ENCODE results near the gene TMEM115.

Gene TMEM115

GRCh38 chr3:50340448-50341329, 18.6 kb downstream of the TMEM115 start, which contains the start of gene RASSF1:
Gene RASSF1, minus strand, starts transcription at chr3:50340836. Its CDS starts 31 bp downstream, at chr3:50340805.
- TF ChIP-seq CTCF (IDR thresholded peaks at IDR 0.05; ENCODE audit: control insufficient read depth, insufficient read depth, low read depth, low read length, missing control alignments) = no peak
- DNase-seq (ENCODE audit: low read depth) = no peak
- peak within 1 kb of the TSS; percentile 61 for H3K4me3 ChIP-seq (ENCODE audit: control insufficient read depth, low read depth, low read length)

DNA sequence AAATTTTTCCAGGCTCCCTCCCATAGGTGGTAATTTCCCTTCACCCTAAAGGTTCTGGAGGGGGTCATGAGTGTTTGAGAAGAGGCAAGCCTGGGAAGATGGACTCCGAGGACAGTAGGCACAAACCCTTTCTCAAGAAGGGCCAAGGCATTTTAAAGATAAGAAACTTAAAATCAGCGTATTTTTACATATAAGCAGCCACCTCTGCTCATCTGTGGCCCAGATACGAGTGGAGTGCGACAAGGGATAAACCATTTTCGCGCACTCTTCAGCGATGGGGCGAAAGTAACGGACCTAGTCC, 19.2 kb downstream of the TMEM115 start:
- TF ChIP-seq CTCF (IDR thresholded peaks at IDR 0.05; ENCODE audit: control insufficient read depth, insufficient read depth, low read depth, low read length, missing control alignments) = no peak
- H3K4me3 ChIP-seq (ENCODE audit: control insufficient read depth, low read depth, low read length) = peak overlapping the region; percentile 61
- no peak for DNase-seq (ENCODE audit: low read depth)

- no peak for TF ChIP-seq CTCF (IDR thresholded peaks at IDR 0.05; ENCODE audit: control insufficient read depth, insufficient read depth, low read depth, low read length, missing control alignments)
- peak overlapping the region; percentile 61 for H3K4me3 ChIP-seq (ENCODE audit: control insufficient read depth, low read depth, low read length)
- no peak for DNase-seq (ENCODE audit: low read depth)
Observed at GRCh38 chr3:50339485-50340146, 19.7 kb downstream of the TMEM115 start.

- no peak for DNase-seq (ENCODE audit: low read depth)
- no peak for TF ChIP-seq CTCF (IDR thresholded peaks at IDR 0.05; ENCODE audit: control insufficient read depth, insufficient read depth, low read depth, low read length, missing control alignments)
- no peak overlapping the region; the same call in 1 of the 2 replicates for H3K4me3 ChIP-seq (ENCODE audit: control insufficient read depth, low read depth, low read length)
Observed at GRCh38 chr3:50338965-50339364, 20.4 kb downstream of the TMEM115 start.

DNA sequence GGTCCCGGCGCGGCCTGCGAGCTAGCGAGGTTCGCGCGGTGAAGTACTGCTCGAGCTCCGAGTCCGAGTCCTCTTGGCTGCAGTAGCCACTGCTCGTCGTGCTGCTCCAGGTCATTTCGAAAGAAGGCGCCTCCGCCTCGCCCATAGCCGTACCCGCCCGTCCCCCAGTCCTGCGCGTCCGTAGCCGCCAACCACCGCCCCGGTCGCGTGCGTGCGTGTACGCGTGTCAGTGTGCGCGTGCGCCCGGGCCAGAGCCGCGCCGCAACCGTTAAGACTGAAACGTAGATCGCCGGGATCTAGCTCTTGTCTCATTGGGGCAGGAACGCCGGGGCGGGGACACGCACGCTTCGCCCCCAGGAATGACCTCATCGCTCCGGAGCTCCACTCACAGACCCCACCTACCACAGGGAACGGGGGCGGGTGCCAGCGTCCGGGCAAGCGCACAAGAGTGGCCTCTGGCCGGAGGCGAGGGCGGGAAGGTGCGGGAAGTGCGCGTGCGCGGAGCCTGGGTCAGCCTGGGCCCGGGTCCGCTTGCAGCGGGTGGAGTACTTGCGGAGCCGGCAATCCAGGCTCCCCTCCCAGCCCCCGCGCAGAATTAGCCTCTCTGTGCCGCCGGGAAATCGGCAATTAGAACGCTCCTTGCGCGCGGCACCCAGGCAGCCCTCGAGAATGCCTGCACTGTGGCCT, 22.0 kb downstream of the TMEM115 start:
- DNase-seq (ENCODE audit: low read depth) = peak; percentile 98
- no peak for TF ChIP-seq CTCF (IDR thresholded peaks at IDR 0.05; ENCODE audit: control insufficient read depth, insufficient read depth, low read depth, low read length, missing control alignments)
- H3K4me3 ChIP-seq (ENCODE audit: control insufficient read depth, low read depth, low read length) = peak overlapping the region; percentile 90

DNA sequence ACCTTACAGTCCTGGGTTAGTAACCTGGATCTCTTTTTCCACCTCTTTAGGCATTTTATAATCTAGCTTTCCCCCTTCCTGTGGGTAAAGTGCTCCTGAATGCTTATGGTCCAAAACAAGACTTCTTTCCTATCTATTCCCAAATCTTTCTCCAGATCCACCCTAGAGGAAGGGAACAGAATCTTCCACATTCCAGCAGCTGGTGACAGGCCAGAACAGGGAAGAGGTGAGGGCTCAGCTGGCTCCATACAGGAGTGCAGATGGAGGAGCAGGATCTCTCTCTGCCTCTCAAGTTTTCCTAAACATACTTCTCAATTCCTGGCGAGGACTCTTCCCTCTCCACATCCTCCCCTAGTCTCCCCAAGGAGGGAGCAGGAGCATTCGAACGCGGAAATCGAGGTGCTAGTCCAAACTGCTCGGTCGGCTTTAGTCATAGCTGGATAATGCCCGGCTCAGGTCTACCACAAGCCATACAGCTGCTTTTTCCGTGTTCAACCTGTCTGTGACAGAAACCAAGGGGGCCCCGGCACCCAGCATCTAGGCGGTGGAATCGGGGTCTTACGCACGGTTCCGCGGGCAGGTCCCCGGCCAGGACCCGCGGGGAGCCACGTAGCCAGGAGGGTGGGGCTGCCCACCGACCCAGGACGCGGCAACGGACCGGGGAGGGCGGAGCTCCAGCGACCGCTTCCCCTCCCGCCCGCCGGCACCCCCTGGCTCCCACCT, 22.7 kb downstream of the TMEM115 start:
- TF ChIP-seq CTCF (IDR thresholded peaks at IDR 0.05; ENCODE audit: control insufficient read depth, insufficient read depth, low read depth, low read length, missing control alignments) = no peak
- no peak for DNase-seq (ENCODE audit: low read depth)
- peak overlapping the region; percentile 90 for H3K4me3 ChIP-seq (ENCODE audit: control insufficient read depth, low read depth, low read length)
